ENCODE measurements around the gene CCNJL. TPM values are rescaled to one million over a fixed set of nuclear protein-coding genes. Genes with fewer than 3 reads are reported as not detected.

CCNJL gene
- total RNA-seq, 1 experiment from 2014 or later = 7.6 TPM

DNA sequence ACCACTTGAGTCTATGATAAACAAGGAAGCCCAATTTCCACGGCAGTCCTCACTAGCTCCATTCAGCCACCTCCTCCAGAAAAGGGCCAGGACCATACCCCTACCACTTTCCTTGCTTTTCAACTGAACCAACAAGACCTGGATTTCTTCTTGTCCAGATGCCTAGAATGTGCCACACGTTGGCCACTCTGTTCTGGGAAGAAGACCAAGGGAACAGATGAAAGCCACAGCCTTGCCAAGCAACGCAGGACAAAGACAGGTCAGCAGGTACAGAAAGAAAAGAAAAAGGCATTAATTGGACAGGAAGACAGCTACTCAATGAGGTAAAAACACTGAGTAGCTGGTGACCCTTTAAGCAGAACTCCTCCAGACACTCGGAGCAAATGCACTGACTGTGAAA is 2.2 kb downstream of the CCNJL start:
- Histone ChIP-seq H3K27ac (ENCODE audit: low read depth, low read length, poor library complexity, severe bottlenecking) (no peak overlapping the region), H3K4me1 (ENCODE audit: insufficient read depth, low read length, poor library complexity, severe bottlenecking) (no peaks in the 10 kb centered on the region), H3K9me3 (ENCODE audit: low read depth, low read length, poor library complexity, severe bottlenecking) (no peaks in the 10 kb centered on the region), H3K36me3 (ENCODE audit: insufficient read depth, low read length, poor library complexity, severe bottlenecking) (no peaks in the 10 kb centered on the region), H3K27me3 (replicated peaks; ENCODE audit: insufficient read depth, low read depth, low read length, poor library complexity) (no peaks in the 10 kb centered on the region), H3K4me3 (ENCODE audit: low read depth, low read length, poor library complexity, severe bottlenecking) (no peak overlapping the region)
- TF ChIP-seq EZH2 (IDR thresholded peaks at IDR 0.05; ENCODE audit: borderline replicate concordance, low read depth, low read length, poor library complexity, severe bottlenecking) = no peak
- TF ChIP-seq, protein P1, sequence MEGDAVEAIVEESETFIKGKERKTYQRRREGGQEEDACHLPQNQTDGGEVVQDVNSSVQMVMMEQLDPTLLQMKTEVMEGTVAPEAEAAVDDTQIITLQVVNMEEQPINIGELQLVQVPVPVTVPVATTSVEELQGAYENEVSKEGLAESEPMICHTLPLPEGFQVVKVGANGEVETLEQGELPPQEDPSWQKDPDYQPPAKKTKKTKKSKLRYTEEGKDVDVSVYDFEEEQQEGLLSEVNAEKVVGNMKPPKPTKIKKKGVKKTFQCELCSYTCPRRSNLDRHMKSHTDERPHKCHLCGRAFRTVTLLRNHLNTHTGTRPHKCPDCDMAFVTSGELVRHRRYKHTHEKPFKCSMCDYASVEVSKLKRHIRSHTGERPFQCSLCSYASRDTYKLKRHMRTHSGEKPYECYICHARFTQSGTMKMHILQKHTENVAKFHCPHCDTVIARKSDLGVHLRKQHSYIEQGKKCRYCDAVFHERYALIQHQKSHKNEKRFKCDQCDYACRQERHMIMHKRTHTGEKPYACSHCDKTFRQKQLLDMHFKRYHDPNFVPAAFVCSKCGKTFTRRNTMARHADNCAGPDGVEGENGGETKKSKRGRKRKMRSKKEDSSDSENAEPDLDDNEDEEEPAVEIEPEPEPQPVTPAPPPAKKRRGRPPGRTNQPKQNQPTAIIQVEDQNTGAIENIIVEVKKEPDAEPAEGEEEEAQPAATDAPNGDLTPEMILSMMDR (conservative IDR thresholded peaks at IDR 0.05; ENCODE audit: low read depth, low read length) = no peak
- CTCF ChIA-PET = no interaction called here
- DNase-seq (ENCODE audit: low spot score) = no peak
- BruUV-seq (replicated peaks) = no TSS peak
- intact Hi-C loops (cut with micrococcal nuclease; ENCODE audit: unreplicated experiment) = no loop called here
- POLR2A ChIA-PET (ENCODE audit: low non-redundant PET) = no interaction called here

DNA sequence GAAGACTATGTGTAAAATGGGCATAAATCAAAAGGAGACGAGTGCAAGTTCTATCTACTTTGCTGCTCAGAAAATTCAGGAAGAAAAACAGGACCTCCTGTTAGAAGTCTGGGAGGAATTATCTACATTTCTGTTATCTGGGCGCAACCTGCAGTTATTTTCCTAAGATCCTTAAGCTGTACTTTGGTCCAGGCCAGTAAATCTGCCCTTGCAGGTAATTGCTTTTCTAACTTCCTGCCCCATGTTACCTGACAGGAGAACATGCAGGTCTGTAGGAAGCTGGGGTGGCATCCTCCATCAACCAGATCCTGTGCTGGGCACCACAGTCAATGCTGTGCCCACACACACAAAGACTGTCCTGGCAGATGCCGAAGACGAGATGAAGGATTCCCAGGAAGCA is 5.7 kb downstream of the CCNJL start:
- no peak overlapping the region for H3K4me3 ChIP-seq (ENCODE audit: low read depth, low read length, poor library complexity, severe bottlenecking)
- ChIA-PET POLR2A (ENCODE audit: low non-redundant PET) (no interaction called here), CTCF (no interaction called here)
- no peaks in the 10 kb centered on the region for H3K27me3 ChIP-seq (replicated peaks; ENCODE audit: insufficient read depth, low read depth, low read length, poor library complexity)
- DNase-seq (ENCODE audit: low spot score) = no peak
- BruUV-seq (replicated peaks) = no TSS peak
- no peak overlapping the region for H3K27ac ChIP-seq (ENCODE audit: low read depth, low read length, poor library complexity, severe bottlenecking)
- no peaks in the 10 kb centered on the region for H3K9me3 ChIP-seq (ENCODE audit: low read depth, low read length, poor library complexity, severe bottlenecking)
- no peaks in the 10 kb centered on the region for H3K4me1 ChIP-seq (ENCODE audit: insufficient read depth, low read length, poor library complexity, severe bottlenecking)
- intact Hi-C loops (cut with micrococcal nuclease; ENCODE audit: unreplicated experiment) = no loop called here
- no peak for TF ChIP-seq EZH2 (IDR thresholded peaks at IDR 0.05; ENCODE audit: borderline replicate concordance, low read depth, low read length, poor library complexity, severe bottlenecking)
- TF ChIP-seq, protein P1 (conservative IDR thresholded peaks at IDR 0.05; ENCODE audit: low read depth, low read length) = no peak
- no peaks in the 10 kb centered on the region for H3K36me3 ChIP-seq (ENCODE audit: insufficient read depth, low read length, poor library complexity, severe bottlenecking)

DNA sequence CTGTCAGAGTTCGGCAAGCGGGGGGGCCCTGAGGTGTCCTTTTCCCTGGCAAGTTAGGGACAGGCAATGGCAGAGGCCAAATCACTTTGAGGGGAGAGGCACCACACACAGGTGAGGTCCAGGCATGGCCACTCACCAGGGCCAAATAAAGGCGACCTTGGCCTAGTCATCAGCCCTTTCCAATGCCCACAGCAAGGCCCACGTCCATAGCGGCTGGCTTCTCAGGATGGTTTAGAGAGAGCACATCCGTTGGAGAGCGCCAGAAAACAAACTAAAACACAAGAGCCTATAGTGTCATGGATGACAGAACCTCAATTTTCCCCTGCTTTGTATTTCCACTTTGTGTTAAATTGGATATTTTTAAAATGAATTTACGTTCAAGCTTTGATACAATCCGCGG is 7.0 kb downstream of the CCNJL start:
- intact Hi-C loops (cut with micrococcal nuclease; ENCODE audit: unreplicated experiment) = no loop called here
- H3K4me3 ChIP-seq (ENCODE audit: low read depth, low read length, poor library complexity, severe bottlenecking) = no peak overlapping the region
- no peaks in the 10 kb centered on the region for H3K36me3 ChIP-seq (ENCODE audit: insufficient read depth, low read length, poor library complexity, severe bottlenecking)
- no peak for DNase-seq (ENCODE audit: low spot score)
- BruUV-seq (replicated peaks) = no TSS peak
- ChIA-PET CTCF (no interaction called here), POLR2A (ENCODE audit: low non-redundant PET) (no interaction called here)
- H3K9me3 ChIP-seq (ENCODE audit: low read depth, low read length, poor library complexity, severe bottlenecking) = no peaks in the 10 kb centered on the region
- no peaks in the 10 kb centered on the region for H3K4me1 ChIP-seq (ENCODE audit: insufficient read depth, low read length, poor library complexity, severe bottlenecking)
- no peaks in the 10 kb centered on the region for H3K27me3 ChIP-seq (replicated peaks; ENCODE audit: insufficient read depth, low read depth, low read length, poor library complexity)
- TF ChIP-seq, protein P1 (conservative IDR thresholded peaks at IDR 0.05; ENCODE audit: low read depth, low read length) = no peak
- TF ChIP-seq EZH2 (IDR thresholded peaks at IDR 0.05; ENCODE audit: borderline replicate concordance, low read depth, low read length, poor library complexity, severe bottlenecking) = no peak
- no peak overlapping the region for H3K27ac ChIP-seq (ENCODE audit: low read depth, low read length, poor library complexity, severe bottlenecking)
